ENCODE data around the gene TSHR. TPM values are rescaled to one million over a fixed set of nuclear protein-coding genes. Genes with fewer than 3 reads are reported as not detected.
A peak's percentile ranks its signal among the peaks of the same experiment; 100 is the strongest.

The TSHR gene
- total and polyA plus RNA-seq, 3 donors from 2014 or later: 0.87 to 0.88 TPM; not detected in 1

DNA sequence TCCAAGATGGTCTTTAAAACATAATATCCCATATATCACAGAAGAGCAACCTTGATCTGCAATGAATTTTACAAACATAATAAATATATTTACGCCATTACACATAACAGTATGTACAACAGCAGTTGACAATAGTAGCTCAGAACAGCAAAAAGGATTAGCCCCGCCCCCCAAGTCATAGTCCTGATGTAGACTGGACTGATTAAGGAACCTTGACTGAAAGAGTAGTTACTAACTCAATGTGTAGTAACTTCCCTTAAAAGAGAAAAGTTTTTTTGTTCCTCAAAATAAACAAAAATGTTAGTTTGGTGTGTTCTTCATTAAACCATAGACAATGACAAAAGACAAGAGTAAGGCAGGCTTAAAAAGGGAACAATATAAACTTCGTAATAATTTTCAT lies 220.8 kb downstream of the TSHR start:
- TF ChIP-seq POLR2A (IDR thresholded peaks at IDR 0.05): no peak
- TF ChIP-seq, protein P1, sequence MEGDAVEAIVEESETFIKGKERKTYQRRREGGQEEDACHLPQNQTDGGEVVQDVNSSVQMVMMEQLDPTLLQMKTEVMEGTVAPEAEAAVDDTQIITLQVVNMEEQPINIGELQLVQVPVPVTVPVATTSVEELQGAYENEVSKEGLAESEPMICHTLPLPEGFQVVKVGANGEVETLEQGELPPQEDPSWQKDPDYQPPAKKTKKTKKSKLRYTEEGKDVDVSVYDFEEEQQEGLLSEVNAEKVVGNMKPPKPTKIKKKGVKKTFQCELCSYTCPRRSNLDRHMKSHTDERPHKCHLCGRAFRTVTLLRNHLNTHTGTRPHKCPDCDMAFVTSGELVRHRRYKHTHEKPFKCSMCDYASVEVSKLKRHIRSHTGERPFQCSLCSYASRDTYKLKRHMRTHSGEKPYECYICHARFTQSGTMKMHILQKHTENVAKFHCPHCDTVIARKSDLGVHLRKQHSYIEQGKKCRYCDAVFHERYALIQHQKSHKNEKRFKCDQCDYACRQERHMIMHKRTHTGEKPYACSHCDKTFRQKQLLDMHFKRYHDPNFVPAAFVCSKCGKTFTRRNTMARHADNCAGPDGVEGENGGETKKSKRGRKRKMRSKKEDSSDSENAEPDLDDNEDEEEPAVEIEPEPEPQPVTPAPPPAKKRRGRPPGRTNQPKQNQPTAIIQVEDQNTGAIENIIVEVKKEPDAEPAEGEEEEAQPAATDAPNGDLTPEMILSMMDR (IDR thresholded peaks at IDR 0.05): no peak
- no peaks in the 10 kb centered on the region for H3K36me3 ChIP-seq (ENCODE audit: low read depth, missing control alignments)
- intact Hi-C loops (cut with DNase I; ENCODE audit: low total_unique reads): no loop called here
- no peaks in the 10 kb centered on the region for H3K9me3 ChIP-seq
- H3K27ac ChIP-seq: peak overlapping the region in 1 of 2 donors; percentile 33
- H3K4me3 ChIP-seq: no peak overlapping the region
- WGBS, 2 donors: 90 to 92% methylated on average over 3 of the region's 3 CpGs
- no peaks in the 10 kb centered on the region for H3K27me3 ChIP-seq
- no peaks in the 10 kb centered on the region for H3K4me1 ChIP-seq
- peak; percentile 43 for DNase-seq

DNA sequence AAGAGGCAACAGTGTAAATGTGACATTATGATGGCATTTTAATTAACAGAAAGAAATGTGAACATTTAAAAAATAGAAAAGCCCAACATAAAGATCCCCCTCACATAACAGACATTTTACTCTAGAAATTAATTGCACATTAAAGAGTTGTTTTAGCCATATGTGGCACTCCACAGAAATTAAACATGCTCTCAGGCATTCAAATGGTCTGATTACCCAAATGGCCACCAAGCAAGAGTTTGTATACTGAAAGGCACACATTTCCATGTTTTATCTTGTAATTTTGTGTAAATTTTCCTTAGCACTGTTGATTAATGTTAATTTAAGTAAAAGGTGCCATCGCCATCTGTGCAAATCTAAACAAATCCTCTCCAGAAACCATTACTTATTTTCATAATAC lies 221.8 kb downstream of the TSHR start:
- intact Hi-C loops (cut with DNase I; ENCODE audit: low total_unique reads): no loop called here
- Histone ChIP-seq H3K36me3 (ENCODE audit: low read depth, missing control alignments) (no peaks in the 10 kb centered on the region), H3K27me3 (no peaks in the 10 kb centered on the region), H3K9me3 (no peaks in the 10 kb centered on the region), H3K4me1 (no peaks in the 10 kb centered on the region), H3K27ac (peak overlapping the region in 1 of 2 donors; percentile 33), H3K4me3 (no peak overlapping the region)
- DNase-seq: no peak
- no peak for TF ChIP-seq POLR2A (IDR thresholded peaks at IDR 0.05)
- TF ChIP-seq, protein P1 (IDR thresholded peaks at IDR 0.05): no peak
- 88 to 91% methylated on average over 1 of the region's 1 CpG for WGBS, 2 donors

DNA sequence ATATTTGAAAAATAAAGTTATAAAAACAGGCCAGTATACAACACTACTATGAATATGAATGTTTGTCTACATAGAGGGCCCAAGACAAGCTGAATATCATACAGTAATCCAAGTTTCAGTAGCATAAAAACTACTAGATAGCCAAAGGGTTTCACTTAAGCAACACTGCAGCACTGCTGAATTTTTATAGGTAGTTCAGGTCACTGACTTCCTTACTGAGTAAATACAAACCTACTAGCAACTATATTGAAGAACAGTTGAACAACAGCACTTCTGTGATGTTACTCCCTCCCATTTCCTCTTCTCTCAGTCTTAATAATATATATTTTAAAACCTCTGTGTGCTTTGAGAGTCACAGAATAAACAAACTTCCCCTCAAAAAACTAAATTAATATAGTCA lies 222.6 kb downstream of the TSHR start:
- TF ChIP-seq POLR2A (IDR thresholded peaks at IDR 0.05): no peak
- TF ChIP-seq, protein P1 (IDR thresholded peaks at IDR 0.05): no peak
- H3K4me3 ChIP-seq: no peak overlapping the region
- intact Hi-C loops (cut with DNase I; ENCODE audit: low total_unique reads): no loop called here

DNA sequence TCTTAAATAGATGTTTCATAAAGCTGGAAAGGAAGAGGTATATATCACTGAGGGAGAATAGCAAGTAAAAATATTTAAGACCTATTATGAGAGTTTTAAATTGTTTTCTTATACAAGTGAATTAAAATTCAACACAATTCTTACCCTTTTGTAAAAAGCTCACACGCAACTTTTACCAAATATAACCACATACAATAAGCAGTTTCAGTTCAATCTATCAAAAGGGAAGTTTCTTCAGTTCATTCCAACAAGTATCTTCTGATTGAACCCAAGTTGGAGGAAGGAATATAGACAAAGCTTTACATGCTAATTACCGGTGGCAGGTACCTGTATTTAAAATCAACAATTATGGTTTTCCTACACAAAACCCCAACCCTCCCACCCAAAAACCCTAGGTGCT lies 224.2 kb downstream of the TSHR start:
- DNase-seq: no peak
- 87 to 90% methylated on average over 2 of the region's 2 CpGs for WGBS, 2 donors
- Histone ChIP-seq H3K36me3 (ENCODE audit: low read depth, missing control alignments) (no peaks in the 10 kb centered on the region), H3K4me3 (no peak overlapping the region), H3K27ac (no peak overlapping the region), H3K4me1 (no peaks in the 10 kb centered on the region), H3K27me3 (no peaks in the 10 kb centered on the region), H3K9me3 (no peaks in the 10 kb centered on the region)
- TF ChIP-seq POLR2A (IDR thresholded peaks at IDR 0.05): no peak
- TF ChIP-seq, protein P1 (IDR thresholded peaks at IDR 0.05): no peak
- intact Hi-C loops (cut with DNase I; ENCODE audit: low total_unique reads): no loop called here

More for the DNA sequence above, 222.6 kb downstream of the TSHR start:
- Histone ChIP-seq H3K36me3 (ENCODE audit: low read depth, missing control alignments) (no peaks in the 10 kb centered on the region), H3K27ac (peak overlapping the region in 1 of 2 donors; percentile 33), H3K4me1 (no peaks in the 10 kb centered on the region), H3K9me3 (no peaks in the 10 kb centered on the region), H3K27me3 (no peaks in the 10 kb centered on the region)
- no peak for DNase-seq

DNA sequence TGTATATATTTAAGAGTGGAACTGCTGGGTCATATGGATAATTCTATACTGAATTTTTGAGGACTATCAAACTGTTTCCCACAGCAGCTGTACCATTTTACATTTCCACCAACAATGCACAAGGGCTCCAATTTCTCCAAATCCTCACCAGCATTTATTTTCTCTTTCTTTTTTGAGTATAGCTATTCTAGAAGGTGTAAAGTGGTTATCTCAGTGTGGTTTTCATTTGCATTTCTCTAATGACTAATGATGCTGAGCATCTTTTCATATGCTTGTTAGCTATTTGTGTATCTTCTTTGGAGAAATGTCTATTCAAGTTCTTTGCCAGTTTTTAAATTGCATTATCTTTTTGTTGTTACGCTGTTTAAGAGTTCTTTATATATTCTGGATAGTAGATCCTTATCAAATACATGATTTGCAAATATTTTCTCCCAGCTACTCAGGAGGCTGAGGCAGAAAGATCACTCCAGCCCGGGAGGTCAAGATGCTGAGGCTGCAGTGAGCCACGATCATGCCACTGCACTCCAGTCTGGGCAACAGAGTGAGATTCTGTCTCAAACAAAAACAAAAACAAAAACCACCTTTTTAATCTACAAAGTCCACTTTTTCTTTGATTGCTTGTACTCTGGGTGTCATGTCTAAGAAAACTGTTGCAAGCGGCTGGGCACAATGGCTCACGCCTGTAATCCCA lies 232.6 kb downstream of the TSHR start:
- no peaks in the 10 kb centered on the region for H3K9me3 ChIP-seq
- H3K27ac ChIP-seq: no peak overlapping the region
- TF ChIP-seq, protein P1 (IDR thresholded peaks at IDR 0.05): no peak
- TF ChIP-seq POLR2A (IDR thresholded peaks at IDR 0.05): no peak
- no peaks in the 10 kb centered on the region for H3K36me3 ChIP-seq (ENCODE audit: low read depth, missing control alignments)
- intact Hi-C loops (cut with DNase I; ENCODE audit: low total_unique reads): no loop called here
- no peaks in the 10 kb centered on the region for H3K4me1 ChIP-seq
- no peaks in the 10 kb centered on the region for H3K27me3 ChIP-seq
- no peak overlapping the region for H3K4me3 ChIP-seq
- WGBS, 2 donors: 96 to 97% methylated on average over 5 of the region's 5 CpGs
- no peak for DNase-seq
